Upper lobe of right lung (tissue), 1 donor: ENCODE measurements around the gene APOD. TPM values are rescaled to one million over a fixed set of nuclear protein-coding genes. Genes with fewer than 3 reads are reported as not detected.
A peak's percentile ranks its signal among the peaks of the same experiment; 100 is the strongest.

Experiments used
- ATAC-seq: fragments of 200-7000 bp; cut with Tn5 transposase; one replicate; pipeline ENCODE4 v1.9.1; 2020; ENCODE audit warnings: mild to moderate bottlenecking, moderate library complexity
- DNase-seq: peaks from one replicate; pipeline ENCODE4 v3.0.0-alpha.2; 2020
- H3K27ac ChIP-seq: fragments of 200-600 bp; one replicate; pipeline ENCODE4 v1.8.0; 2022
- H3K27me3 ChIP-seq: fragments of 200-600 bp; one replicate; pipeline ENCODE4 v1.8.0; 2022; ENCODE audit warnings: mild to moderate bottlenecking
- H3K36me3 ChIP-seq: fragments of 200-600 bp; one replicate; pipeline ENCODE4 v1.8.0; 2022
- H3K4me1 ChIP-seq: fragments of 200-600 bp; one replicate; pipeline ENCODE4 v1.8.0; 2022
- H3K4me3 ChIP-seq: fragments of 200-600 bp; one replicate; pipeline ENCODE4 v1.8.0; 2022; ENCODE audit warnings: mild to moderate bottlenecking
- H3K9me3 ChIP-seq: fragments of 200-600 bp; one replicate; pipeline ENCODE4 v1.8.0; 2022
- CTCF ChIP-seq: fragments of 200-600 bp; IDR thresholded peaks from one replicate; pipeline ENCODE4 v1.8.0; 2022; ENCODE audit warnings: antibody characterized with exemption
- intact Hi-C: fragments of 100-400 bp; cut with DNase I; formaldehyde crosslinking; loops from one replicate; pipeline ENCODE4 v1.11.0; 2022
- total RNA-seq: library from RNA; stranded (reverse); fragmentation: NEBNext Ultra II Directional; extraction: Animal tissue kit (Norgen Biotek cat#: 25700); gene quantifications from one replicate; pipeline ENCODE4 v1.2.1, GENCODE V29; 2021
- donor health status: DM: no; HTN: yes; CAD: no; lungs with severe emphysema.

The APOD gene
- total RNA-seq, 1 donor from 2014 or later = 59.4 TPM

GRCh38 chr3:195587824-195588223 is 4.1 kb upstream of the APOD start:
- ATAC-seq = no peak
- no peak for TF ChIP-seq CTCF
- H3K9me3 ChIP-seq = no peaks in the 10 kb centered on the region
- no peak for DNase-seq
- no peak overlapping the region for H3K27ac ChIP-seq
- no peaks in the 10 kb centered on the region for H3K27me3 ChIP-seq
- intact Hi-C loops = no loop called here
- H3K4me3 ChIP-seq = no peak overlapping the region
- peaks cover 11% of the 10 kb centered on the region for H3K4me1 ChIP-seq
- no peaks in the 10 kb centered on the region for H3K36me3 ChIP-seq

- TF ChIP-seq CTCF = no peak
- Histone ChIP-seq H3K27ac (no peak overlapping the region), H3K4me3 (no peak overlapping the region), H3K4me1 (peaks cover 11% of the 10 kb centered on the region), H3K27me3 (no peaks in the 10 kb centered on the region), H3K36me3 (no peaks in the 10 kb centered on the region), H3K9me3 (no peaks in the 10 kb centered on the region)
- intact Hi-C loops = no loop called here
- DNase-seq (no peak), ATAC-seq (no peak)
These were observed 3.7 kb upstream of the APOD start for GRCh38 chr3:195587406-195587805.

- ATAC-seq (no peak), DNase-seq (no peak)
- H3K27me3 ChIP-seq = no peaks in the 10 kb centered on the region
- H3K4me3 ChIP-seq = peak overlapping the region; percentile 16
- peaks cover 7% of the 10 kb centered on the region for H3K4me1 ChIP-seq
- no peaks in the 10 kb centered on the region for H3K9me3 ChIP-seq
- H3K27ac ChIP-seq = peak overlapping the region; percentile 58
- intact Hi-C loops = no loop called here
- TF ChIP-seq CTCF = no peak
- no peaks in the 10 kb centered on the region for H3K36me3 ChIP-seq
These were observed 767 bp upstream of the APOD start for GRCh38 chr3:195584543-195584870.

- Histone ChIP-seq H3K27ac (no peak overlapping the region), H3K4me3 (no peak overlapping the region), H3K4me1 (peaks cover 7% of the 10 kb centered on the region), H3K27me3 (no peaks in the 10 kb centered on the region), H3K9me3 (no peaks in the 10 kb centered on the region), H3K36me3 (no peaks in the 10 kb centered on the region)
- ATAC-seq (peak; percentile 24), DNase-seq (no peak)
- no peak for TF ChIP-seq CTCF
- intact Hi-C loops = no loop called here
These were observed 793 bp downstream of the APOD start for GRCh38 chr3:195582947-195583346.

- ATAC-seq = no peak
- peaks cover 7% of the 10 kb centered on the region for H3K4me1 ChIP-seq
- DNase-seq = no peak
- intact Hi-C loops = no loop called here
- H3K27ac ChIP-seq = no peak overlapping the region
- no peak for TF ChIP-seq CTCF
- no peaks in the 10 kb centered on the region for H3K27me3 ChIP-seq
- H3K36me3 ChIP-seq = no peaks in the 10 kb centered on the region
- no peak overlapping the region for H3K4me3 ChIP-seq
- H3K9me3 ChIP-seq = no peaks in the 10 kb centered on the region
These were observed 2.8 kb downstream of the APOD start for GRCh38 chr3:195580744-195581443.

GRCh38 chr3:195579281-195579680 is 4.5 kb downstream of the APOD start:
- DNase-seq (no peak), ATAC-seq (no peak)
- Histone ChIP-seq H3K27ac (no peak overlapping the region), H3K4me3 (no peak overlapping the region), H3K4me1 (peaks cover 7% of the 10 kb centered on the region), H3K27me3 (no peaks in the 10 kb centered on the region), H3K36me3 (no peaks in the 10 kb centered on the region), H3K9me3 (no peaks in the 10 kb centered on the region)
- intact Hi-C loops = no loop called here
- TF ChIP-seq CTCF = no peak
